Fibroblast of lung (primary cell): Measurements from ENCODE around the gene C7orf33. TPM values are rescaled to one million over a fixed set of nuclear protein-coding genes. Genes with fewer than 3 reads are reported as not detected.
A peak's percentile ranks its signal among the peaks of the same experiment; 100 is the strongest.

Experiments
- DNase-seq, 2 donors: peaks; one replicate each; pipeline versions ENCODE4 v3.0.0 to v3.0.0-alpha.2; 2010; ENCODE audit warnings: low read depth in 2 of 2
- H2AFZ ChIP-seq: 2 replicates; pipeline ENCODE4 v1.5.1; 2012; ENCODE audit warnings: low read length, control low read depth, inconsistent platforms
- H3K27ac ChIP-seq: 2 replicates; pipeline ENCODE4 v1.5.1; 2011; ENCODE audit warnings: low read length, control low read depth; ENCODE audit not compliant: insufficient read depth
- H3K27me3 ChIP-seq: 2 replicates; pipeline ENCODE4 v1.5.1; 2011; ENCODE audit warnings: mild to moderate bottlenecking, low read length; ENCODE audit not compliant: control insufficient read depth, insufficient read depth
- H3K36me3 ChIP-seq: 2 replicates; pipeline ENCODE4 v1.5.1; 2011; ENCODE audit warnings: low read length; ENCODE audit not compliant: control insufficient read depth, insufficient read depth
- H3K4me1 ChIP-seq: 2 replicates; pipeline ENCODE4 v1.5.1; 2011; ENCODE audit warnings: low read length; ENCODE audit not compliant: control insufficient read depth, insufficient read depth; ENCODE audit errors: extremely low read depth
- H3K4me2 ChIP-seq: 2 replicates; pipeline ENCODE4 v1.5.1; 2011; ENCODE audit warnings: low read length, control low read depth; ENCODE audit not compliant: insufficient read depth; ENCODE audit errors: extremely low read depth
- H3K4me3 ChIP-seq, 4 experiments: fragments of 200-600 bp in 1 of 4; sonication (generic) in 1 of 4; replicated peaks in 1 of 4; 2 replicates each; pipeline ENCODE4 v1.5.1; 2011 to 2016; ENCODE audit warnings: low read length in 4 of 4, low read depth in 3 of 4, mild to moderate bottlenecking in 3 of 4, control low read depth in 2 of 4, inconsistent platforms in 1 of 4, mixed read lengths in 1 of 4; ENCODE audit not compliant: insufficient read depth in 1 of 4; ENCODE audit errors: control extremely low read depth in 1 of 4
- H3K79me2 ChIP-seq: 2 replicates; pipeline ENCODE4 v1.5.1; 2012; ENCODE audit warnings: mild to moderate bottlenecking, low read length, inconsistent platforms; ENCODE audit not compliant: control insufficient read depth, insufficient read depth
- H3K9ac ChIP-seq: 2 replicates; pipeline ENCODE4 v1.5.1; 2011; ENCODE audit warnings: mild to moderate bottlenecking, low read length, control low read depth; ENCODE audit not compliant: insufficient read depth
- H3K9me3 ChIP-seq: 2 replicates; pipeline ENCODE4 v1.5.1; 2012; ENCODE audit warnings: low read depth, low read length; ENCODE audit not compliant: control insufficient read depth, insufficient read depth
- H4K20me1 ChIP-seq: 2 replicates; pipeline ENCODE4 v1.5.1; 2011; ENCODE audit warnings: low read length; ENCODE audit not compliant: control insufficient read depth, insufficient read depth; ENCODE audit errors: extremely low read depth
- EZH2 ChIP-seq: IDR thresholded peaks from 2 replicates; pipeline ENCODE4 v1.5.1; 2012; ENCODE audit warnings: low read length, control low read depth, mild to moderate bottlenecking; ENCODE audit errors: missing control alignments
- polyA plus RNA-seq, 2 donors: library from polyadenylated mRNA; depleted of rRNA in 1 of 2; stranded (reverse) in 1 of 2; unstranded in 1 of 2; fragments of >200 nt; gene quantifications; 2 replicates each; pipeline ENCODE4 v1.2.1, GENCODE V29; 2011 to 2012; ENCODE audit warnings: missing spikeins in 1 of 2
- total RNA-seq: library from RNA; depleted of rRNA; stranded (reverse); fragments of >200 nt; gene quantifications from 2 replicates; pipeline ENCODE4 v1.2.1, GENCODE V29; 2014
- TF ChIP-seq, protein P1 (sequence below), 2 donors: IDR thresholded peaks in 1 of 2; conservative IDR thresholded peaks in 1 of 2; 1 replicate in 1 of 2; 2 replicates in 1 of 2; pipeline ENCODE4 v1.5.1; 2011 to 2012; ENCODE audit warnings: low read length in 2 of 2, control low read depth in 1 of 2, inconsistent platforms in 1 of 2, low read depth in 1 of 2, mild to moderate bottlenecking in 1 of 2

The C7orf33 gene
- total and polyA plus RNA-seq, 2 donors (not counting 1 experiment from before 2014, with no cell fraction given), result not detected

DNA sequence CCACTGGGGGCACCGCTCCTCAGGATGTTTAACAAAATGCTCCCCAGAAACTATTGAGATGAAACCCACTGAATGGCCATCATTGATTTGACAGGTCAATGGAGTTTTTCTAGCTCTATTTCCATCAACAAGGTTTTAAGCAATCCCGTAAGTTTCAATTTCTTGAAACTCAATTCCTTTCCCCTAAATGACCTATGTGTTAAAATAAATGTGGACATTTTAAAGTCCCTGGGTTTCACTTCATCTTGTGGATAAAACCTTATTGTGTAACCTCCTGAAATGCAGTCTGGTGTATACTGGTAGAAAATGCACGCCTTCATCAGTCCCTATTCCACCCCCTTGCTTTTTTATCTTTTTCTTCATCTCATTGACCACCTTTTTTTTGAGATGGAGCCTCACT is 8.9 kb upstream of the C7orf33 start:
- Histone ChIP-seq H4K20me1 (no peaks in the 10 kb centered on the region), H3K36me3 (no peaks in the 10 kb centered on the region), H3K27me3 (no peaks in the 10 kb centered on the region), H3K4me1 (no peaks in the 10 kb centered on the region), H3K9ac (no peak overlapping the region), H3K79me2 (no peaks in the 10 kb centered on the region), H3K9me3 (no peaks in the 10 kb centered on the region), H3K4me3 (no peak overlapping the region), H3K27ac (no peak overlapping the region), H3K4me2 (no peak overlapping the region), H2AFZ (no peak overlapping the region)
- TF ChIP-seq EZH2, result no peak
- TF ChIP-seq, protein P1, sequence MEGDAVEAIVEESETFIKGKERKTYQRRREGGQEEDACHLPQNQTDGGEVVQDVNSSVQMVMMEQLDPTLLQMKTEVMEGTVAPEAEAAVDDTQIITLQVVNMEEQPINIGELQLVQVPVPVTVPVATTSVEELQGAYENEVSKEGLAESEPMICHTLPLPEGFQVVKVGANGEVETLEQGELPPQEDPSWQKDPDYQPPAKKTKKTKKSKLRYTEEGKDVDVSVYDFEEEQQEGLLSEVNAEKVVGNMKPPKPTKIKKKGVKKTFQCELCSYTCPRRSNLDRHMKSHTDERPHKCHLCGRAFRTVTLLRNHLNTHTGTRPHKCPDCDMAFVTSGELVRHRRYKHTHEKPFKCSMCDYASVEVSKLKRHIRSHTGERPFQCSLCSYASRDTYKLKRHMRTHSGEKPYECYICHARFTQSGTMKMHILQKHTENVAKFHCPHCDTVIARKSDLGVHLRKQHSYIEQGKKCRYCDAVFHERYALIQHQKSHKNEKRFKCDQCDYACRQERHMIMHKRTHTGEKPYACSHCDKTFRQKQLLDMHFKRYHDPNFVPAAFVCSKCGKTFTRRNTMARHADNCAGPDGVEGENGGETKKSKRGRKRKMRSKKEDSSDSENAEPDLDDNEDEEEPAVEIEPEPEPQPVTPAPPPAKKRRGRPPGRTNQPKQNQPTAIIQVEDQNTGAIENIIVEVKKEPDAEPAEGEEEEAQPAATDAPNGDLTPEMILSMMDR (conservative IDR thresholded peaks at IDR 0.05 in 1 of 2, IDR thresholded peaks at IDR 0.05 in 1 of 2; ENCODE audit: low read depth in 1 of 2, low read length in 2 of 2), result peak in 1 of 2 donors; percentile 4
- no peak for DNase-seq

DNA sequence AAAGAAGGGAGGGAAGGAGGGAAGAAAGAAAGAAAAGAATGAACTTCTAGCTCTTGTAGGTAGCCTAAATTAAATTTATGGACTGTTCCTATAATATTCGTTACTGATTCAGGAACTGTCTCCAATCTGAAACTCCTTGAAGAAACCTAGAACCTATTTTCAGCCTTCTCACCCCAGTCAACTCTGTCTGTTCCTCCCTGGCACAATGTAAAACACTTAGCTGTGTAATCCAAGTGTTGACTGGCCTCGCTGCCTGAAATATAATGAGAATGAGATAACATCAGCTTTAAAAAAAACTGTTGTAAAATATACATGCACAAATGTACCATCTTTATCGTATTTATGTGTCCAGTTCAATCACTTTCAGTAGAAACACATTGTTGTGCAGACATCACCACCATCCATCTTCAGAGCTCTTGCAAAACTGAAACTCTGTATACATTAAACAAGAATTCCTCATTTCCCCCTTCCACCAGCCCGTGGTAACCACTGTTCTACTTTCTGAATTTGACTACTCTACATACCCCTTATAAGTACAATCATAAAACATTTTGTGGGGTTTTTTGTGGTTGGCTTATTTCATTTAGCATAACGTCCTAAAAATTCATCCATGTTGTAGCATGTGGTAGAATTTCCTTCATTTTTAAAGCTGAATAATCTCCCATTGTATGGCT is 6.3 kb upstream of the C7orf33 start:
- no peak overlapping the region for H3K4me3 ChIP-seq
- TF ChIP-seq, protein P1 (conservative IDR thresholded peaks at IDR 0.05 in 1 of 2, IDR thresholded peaks at IDR 0.05 in 1 of 2; ENCODE audit: low read depth in 1 of 2, low read length in 2 of 2), result no peak
- no peak for TF ChIP-seq EZH2
- no peaks in the 10 kb centered on the region for H3K9me3 ChIP-seq
- H3K27me3 ChIP-seq, result peaks cover 2% of the 10 kb centered on the region
- no peaks in the 10 kb centered on the region for H4K20me1 ChIP-seq
- no peak overlapping the region for H3K9ac ChIP-seq
- H2AFZ ChIP-seq, result no peak overlapping the region
- no peak for DNase-seq
- no peaks in the 10 kb centered on the region for H3K36me3 ChIP-seq
- no peaks in the 10 kb centered on the region for H3K79me2 ChIP-seq
- no peaks in the 10 kb centered on the region for H3K4me1 ChIP-seq
- no peak overlapping the region for H3K4me2 ChIP-seq
- no peak overlapping the region for H3K27ac ChIP-seq

DNA sequence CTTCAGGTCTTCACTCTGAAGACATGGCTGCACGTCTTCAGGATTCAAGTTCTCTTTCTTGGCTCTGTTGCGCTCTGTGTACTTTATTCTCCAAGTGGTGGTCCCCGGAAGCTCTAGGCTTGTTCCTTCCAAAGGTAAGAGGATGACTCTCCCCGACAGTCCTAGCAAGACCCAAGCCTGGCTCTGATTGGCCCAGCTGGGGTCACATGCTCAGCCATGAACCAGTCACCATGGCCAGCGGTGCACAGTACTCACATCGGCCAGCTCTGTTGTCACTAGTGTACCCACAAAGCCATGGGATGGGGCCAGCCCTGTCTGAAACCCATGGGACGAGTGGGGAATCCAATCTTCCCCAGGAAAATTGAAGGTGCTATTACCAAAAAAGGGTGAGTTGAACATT is 5.2 kb upstream of the C7orf33 start:
- no peak overlapping the region for H3K4me3 ChIP-seq
- TF ChIP-seq, protein P1 (conservative IDR thresholded peaks at IDR 0.05 in 1 of 2, IDR thresholded peaks at IDR 0.05 in 1 of 2; ENCODE audit: low read depth in 1 of 2, low read length in 2 of 2), result no peak
- no peak for TF ChIP-seq EZH2
- H3K79me2 ChIP-seq, result no peaks in the 10 kb centered on the region
- no peak overlapping the region for H2AFZ ChIP-seq
- H3K4me2 ChIP-seq, result no peak overlapping the region
- H3K4me1 ChIP-seq, result no peaks in the 10 kb centered on the region
- no peak for DNase-seq
- no peak overlapping the region for H3K27ac ChIP-seq
- H3K9ac ChIP-seq, result no peak overlapping the region
- H4K20me1 ChIP-seq, result no peaks in the 10 kb centered on the region
- peaks cover 2% of the 10 kb centered on the region for H3K27me3 ChIP-seq
- no peaks in the 10 kb centered on the region for H3K36me3 ChIP-seq
- no peaks in the 10 kb centered on the region for H3K9me3 ChIP-seq
